Measurements from ENCODE around the gene ENTREP3.

- TF ChIP-seq, protein P1, sequence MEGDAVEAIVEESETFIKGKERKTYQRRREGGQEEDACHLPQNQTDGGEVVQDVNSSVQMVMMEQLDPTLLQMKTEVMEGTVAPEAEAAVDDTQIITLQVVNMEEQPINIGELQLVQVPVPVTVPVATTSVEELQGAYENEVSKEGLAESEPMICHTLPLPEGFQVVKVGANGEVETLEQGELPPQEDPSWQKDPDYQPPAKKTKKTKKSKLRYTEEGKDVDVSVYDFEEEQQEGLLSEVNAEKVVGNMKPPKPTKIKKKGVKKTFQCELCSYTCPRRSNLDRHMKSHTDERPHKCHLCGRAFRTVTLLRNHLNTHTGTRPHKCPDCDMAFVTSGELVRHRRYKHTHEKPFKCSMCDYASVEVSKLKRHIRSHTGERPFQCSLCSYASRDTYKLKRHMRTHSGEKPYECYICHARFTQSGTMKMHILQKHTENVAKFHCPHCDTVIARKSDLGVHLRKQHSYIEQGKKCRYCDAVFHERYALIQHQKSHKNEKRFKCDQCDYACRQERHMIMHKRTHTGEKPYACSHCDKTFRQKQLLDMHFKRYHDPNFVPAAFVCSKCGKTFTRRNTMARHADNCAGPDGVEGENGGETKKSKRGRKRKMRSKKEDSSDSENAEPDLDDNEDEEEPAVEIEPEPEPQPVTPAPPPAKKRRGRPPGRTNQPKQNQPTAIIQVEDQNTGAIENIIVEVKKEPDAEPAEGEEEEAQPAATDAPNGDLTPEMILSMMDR (optimal IDR thresholded peaks at IDR 0.05 in 1 of 3, IDR thresholded peaks at IDR 0.05 in 1 of 3, conservative IDR thresholded peaks at IDR 0.05 in 1 of 3; ENCODE audit: extremely low read depth in 1 of 3, insufficient read depth in 2 of 3, low read length in 3 of 3): no peak
- TF ChIP-seq EZH2 (IDR thresholded peaks at IDR 0.05; ENCODE audit: low read length): no peak
These were observed 24.0 kb upstream of the ENTREP3 start for GRCh38 chr1:155279268-155279667.
